Stimulated activated CD4-positive, alpha-beta T cell treated with anti-CD3 and anti-CD28 coated beads, Interleukin-15, amount 100 ng/mL, for 1 hour (primary cell): ENCODE data around the gene IFT88.

Experiments
- DNase-seq, 2 donors: peaks; one replicate each; pipeline ENCODE4 v3.0.0-alpha.2; 2020; ENCODE audit warnings: low read depth in 1 of 2, low spot score in 1 of 2

The IFT88 gene

GRCh38 chr13:20714563-20715329, 147.8 kb downstream of the IFT88 start:
- no peak for DNase-seq

GRCh38 chr13:20715330-20715712, 148.4 kb downstream of the IFT88 start:
- no peak for DNase-seq

- no peak for DNase-seq
Observed at GRCh38 chr13:20716951-20717350, 150.0 kb downstream of the IFT88 start.

GRCh38 chr13:20717581-20718542, 150.9 kb downstream of the IFT88 start:
- DNase-seq, result no peak

- DNase-seq, result no peak
Observed at GRCh38 chr13:20718958-20719566, 152.1 kb downstream of the IFT88 start.

- no peak for DNase-seq
Observed at GRCh38 chr13:20719783-20720182, 152.8 kb downstream of the IFT88 start.

- DNase-seq, result no peak
Observed at GRCh38 chr13:20720499-20720898, 153.5 kb downstream of the IFT88 start.

GRCh38 chr13:20721058-20721453, 154.1 kb downstream of the IFT88 start:
- no peak for DNase-seq

GRCh38 chr13:20721454-20722357, 154.7 kb downstream of the IFT88 start:
- DNase-seq, result no peak

GRCh38 chr13:20727856-20728255, 160.9 kb downstream of the IFT88 start:
- no peak for DNase-seq

- no peak for DNase-seq
Observed at GRCh38 chr13:20728579-20729311, 161.8 kb downstream of the IFT88 start.

GRCh38 chr13:20729633-20730585, 163.0 kb downstream of the IFT88 start:
- DNase-seq, result no peak

GRCh38 chr13:20738616-20739015, 171.7 kb downstream of the IFT88 start:
- no peak for DNase-seq

GRCh38 chr13:20740021-20740420, 173.1 kb downstream of the IFT88 start:
- DNase-seq, result no peak
